CD4-positive, CD25-positive, alpha-beta regulatory T cell (primary cell): ENCODE results near the gene PABPN1L. TPM values are rescaled to one million over a fixed set of nuclear protein-coding genes. Genes with fewer than 3 reads are reported as not detected.

Source experiments
- ATAC-seq, 2 donors: fragments of 150-1000 bp; cut with Tn5 transposase; one replicate each; pipeline ENCODE4 v1.10.0; 2021; ENCODE audit warnings: low read depth in 2 of 2, moderate number of reproducible peaks in 2 of 2, moderate library complexity in 1 of 2
- DNase-seq, 3 donors: peaks; one replicate each; pipeline versions ENCODE4 v3.0.0 to v3.0.0-alpha.2; 2012 to 2022; ENCODE audit warnings: mixed read lengths in 1 of 3
- H3K27ac ChIP-seq: one replicate; pipeline ENCODE4 v1.7.0; 2013; ENCODE audit warnings: mild to moderate bottlenecking, low read length; ENCODE audit not compliant: insufficient read depth, poor library complexity, severe bottlenecking
- H3K27me3 ChIP-seq: one replicate; pipeline ENCODE4 v1.7.0; 2013; ENCODE audit warnings: low read length; ENCODE audit not compliant: control insufficient read depth, insufficient read depth
- H3K36me3 ChIP-seq: one replicate; pipeline ENCODE4 v1.7.0; 2013; ENCODE audit warnings: mild to moderate bottlenecking, low read length, moderate library complexity; ENCODE audit not compliant: control insufficient read depth, insufficient read depth
- H3K4me1 ChIP-seq: 2 replicates; pipeline ENCODE4 v1.7.0; 2013; ENCODE audit warnings: mild to moderate bottlenecking, low read length; ENCODE audit not compliant: insufficient read depth, control insufficient read depth, poor library complexity, severe bottlenecking
- H3K4me3 ChIP-seq: one replicate; pipeline ENCODE4 v1.7.0; 2013; ENCODE audit warnings: low read depth, mild to moderate bottlenecking, low read length, moderate library complexity
- H3K9me3 ChIP-seq, 2 experiments: 1 replicate in 1 of 2; 2 replicates in 1 of 2; pipeline ENCODE4 v1.7.0; 2013; ENCODE audit warnings: low read length in 2 of 2, mild to moderate bottlenecking in 1 of 2, moderate library complexity in 1 of 2; ENCODE audit not compliant: control insufficient read depth in 2 of 2
- H3K27ac Mint-ChIP-seq, 3 donors: one replicate each; pipeline ENCODE4 v1.8.0; 2020 to 2022; ENCODE audit warnings: mild to moderate bottlenecking in 3 of 3, mixed read lengths in 3 of 3, moderate library complexity in 2 of 3
- H3K27me3 Mint-ChIP-seq: one replicate; pipeline ENCODE4 v1.8.0; 2022; ENCODE audit warnings: mild to moderate bottlenecking, mixed read lengths
- H3K36me3 Mint-ChIP-seq: one replicate; pipeline ENCODE4 v1.8.0; 2020; ENCODE audit warnings: mixed read lengths
- H3K4me1 Mint-ChIP-seq, 4 donors: one replicate each; pipeline ENCODE4 v1.8.0; 2020 to 2022; ENCODE audit warnings: mixed read lengths in 4 of 4, mild to moderate bottlenecking in 1 of 4
- H3K4me3 Mint-ChIP-seq, 4 donors: one replicate each; pipeline ENCODE4 v1.8.0; 2020 to 2022; ENCODE audit warnings: mild to moderate bottlenecking in 4 of 4, mixed read lengths in 4 of 4, moderate library complexity in 3 of 4
- H3K9me3 Mint-ChIP-seq, 7 donors: one replicate each; pipeline ENCODE4 v1.8.0; 2020 to 2022; ENCODE audit warnings: mixed read lengths in 7 of 7, mild to moderate bottlenecking in 3 of 7, moderate library complexity in 2 of 7
- polyA plus RNA-seq, 4 donors: library from polyadenylated mRNA; unstranded; fragments of 300-500 nt; fragmentation: Illumina TruSeq; gene quantifications; one replicate each; pipeline ENCODE4 v1.2.3, GENCODE V29; 2021
- total RNA-seq: library from RNA; stranded (reverse); gene quantifications from one replicate; pipeline ENCODE4 v1.2.3, GENCODE V29; 2022

Gene PABPN1L
- total and polyA plus RNA-seq, 5 donors from 2014 or later: not detected

DNA sequence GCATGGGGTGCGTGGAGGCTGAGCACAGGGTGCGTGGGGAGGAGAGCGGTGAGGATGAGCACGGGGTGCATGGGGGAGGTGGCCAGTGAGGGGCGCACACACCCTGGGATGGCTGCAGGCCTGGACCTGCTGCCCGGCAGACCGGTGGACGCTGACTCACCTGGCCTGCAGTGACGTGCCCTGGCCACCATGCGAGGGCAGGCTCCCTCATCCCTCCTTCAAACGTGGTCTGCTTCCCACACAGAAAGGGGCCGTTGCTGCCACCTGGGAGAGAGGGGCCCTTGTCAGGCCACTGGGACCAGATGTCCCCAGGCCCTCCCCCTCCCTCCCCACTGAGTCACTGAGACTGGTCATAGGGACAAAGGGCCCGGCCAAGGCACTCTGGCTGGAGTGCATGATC is 34.6 kb downstream of the PABPN1L start:
- ATAC-seq (no peak), DNase-seq (no peak)
- H3K4me1 Mint-ChIP-seq: no peaks in the 10 kb centered on the region
- no peak overlapping the region for H3K4me3 Mint-ChIP-seq
- no peak overlapping the region for H3K27ac Mint-ChIP-seq
- H3K9me3 Mint-ChIP-seq: no peaks in the 10 kb centered on the region
- no peaks in the 10 kb centered on the region for H3K27me3 Mint-ChIP-seq
- no peaks in the 10 kb centered on the region for H3K4me1 ChIP-seq
- H3K36me3 Mint-ChIP-seq: no peaks in the 10 kb centered on the region
- no peak overlapping the region for H3K4me3 ChIP-seq
- no peaks in the 10 kb centered on the region for H3K36me3 ChIP-seq
- H3K27ac ChIP-seq: no peak overlapping the region
- H3K9me3 ChIP-seq: no peaks in the 10 kb centered on the region
- no peaks in the 10 kb centered on the region for H3K27me3 ChIP-seq

GRCh38 chr16:88830783-88831182 is 35.7 kb downstream of the PABPN1L start:
- no peak overlapping the region for H3K4me3 ChIP-seq
- Mint-ChIP-seq H3K27ac (no peak overlapping the region), H3K4me1 (no peaks in the 10 kb centered on the region), H3K9me3 (no peaks in the 10 kb centered on the region), H3K36me3 (no peaks in the 10 kb centered on the region), H3K27me3 (no peaks in the 10 kb centered on the region), H3K4me3 (no peak overlapping the region)
- ATAC-seq (no peak), DNase-seq (no peak)
- no peaks in the 10 kb centered on the region for H3K9me3 ChIP-seq
- no peaks in the 10 kb centered on the region for H3K4me1 ChIP-seq
- H3K27me3 ChIP-seq: no peaks in the 10 kb centered on the region
- H3K36me3 ChIP-seq: no peaks in the 10 kb centered on the region
- no peak overlapping the region for H3K27ac ChIP-seq

- Mint-ChIP-seq H3K4me1 (no peaks in the 10 kb centered on the region), H3K4me3 (no peak overlapping the region), H3K27me3 (no peaks in the 10 kb centered on the region), H3K9me3 (no peaks in the 10 kb centered on the region), H3K27ac (no peak overlapping the region), H3K36me3 (no peaks in the 10 kb centered on the region)
- H3K9me3 ChIP-seq: no peaks in the 10 kb centered on the region
- no peak overlapping the region for H3K4me3 ChIP-seq
- no peak overlapping the region for H3K27ac ChIP-seq
- H3K27me3 ChIP-seq: no peaks in the 10 kb centered on the region
- no peak for ATAC-seq
- no peaks in the 10 kb centered on the region for H3K4me1 ChIP-seq
- no peaks in the 10 kb centered on the region for H3K36me3 ChIP-seq
- no peak for DNase-seq
Measured at GRCh38 chr16:88830258-88830657, 36.2 kb downstream of the PABPN1L start.

GRCh38 chr16:88828711-88829110 is 37.7 kb downstream of the PABPN1L start:
- Mint-ChIP-seq H3K27ac (no peak overlapping the region), H3K27me3 (no peaks in the 10 kb centered on the region), H3K9me3 (no peaks in the 10 kb centered on the region), H3K4me1 (no peaks in the 10 kb centered on the region), H3K36me3 (no peaks in the 10 kb centered on the region), H3K4me3 (no peak overlapping the region)
- no peaks in the 10 kb centered on the region for H3K9me3 ChIP-seq
- H3K4me3 ChIP-seq: no peak overlapping the region
- ATAC-seq (no peak), DNase-seq (no peak)
- no peaks in the 10 kb centered on the region for H3K27me3 ChIP-seq
- peaks cover 3% of the 10 kb centered on the region for H3K36me3 ChIP-seq
- H3K4me1 ChIP-seq: no peaks in the 10 kb centered on the region
- H3K27ac ChIP-seq: no peak overlapping the region

- H3K36me3 Mint-ChIP-seq: peaks cover 4% of the 10 kb centered on the region
- Histone ChIP-seq H3K27me3 (no peaks in the 10 kb centered on the region), H3K27ac (no peak overlapping the region), H3K9me3 (no peaks in the 10 kb centered on the region), H3K36me3 (peaks cover 4% of the 10 kb centered on the region), H3K4me3 (no peak overlapping the region), H3K4me1 (no peaks in the 10 kb centered on the region)
- DNase-seq (no peak), ATAC-seq (no peak)
- no peak overlapping the region for H3K27ac Mint-ChIP-seq
- H3K4me1 Mint-ChIP-seq: no peaks in the 10 kb centered on the region
- no peaks in the 10 kb centered on the region for H3K9me3 Mint-ChIP-seq
- H3K27me3 Mint-ChIP-seq: no peaks in the 10 kb centered on the region
- H3K4me3 Mint-ChIP-seq: no peak overlapping the region
Measured at GRCh38 chr16:88827727-88828126, 38.7 kb downstream of the PABPN1L start.

DNA sequence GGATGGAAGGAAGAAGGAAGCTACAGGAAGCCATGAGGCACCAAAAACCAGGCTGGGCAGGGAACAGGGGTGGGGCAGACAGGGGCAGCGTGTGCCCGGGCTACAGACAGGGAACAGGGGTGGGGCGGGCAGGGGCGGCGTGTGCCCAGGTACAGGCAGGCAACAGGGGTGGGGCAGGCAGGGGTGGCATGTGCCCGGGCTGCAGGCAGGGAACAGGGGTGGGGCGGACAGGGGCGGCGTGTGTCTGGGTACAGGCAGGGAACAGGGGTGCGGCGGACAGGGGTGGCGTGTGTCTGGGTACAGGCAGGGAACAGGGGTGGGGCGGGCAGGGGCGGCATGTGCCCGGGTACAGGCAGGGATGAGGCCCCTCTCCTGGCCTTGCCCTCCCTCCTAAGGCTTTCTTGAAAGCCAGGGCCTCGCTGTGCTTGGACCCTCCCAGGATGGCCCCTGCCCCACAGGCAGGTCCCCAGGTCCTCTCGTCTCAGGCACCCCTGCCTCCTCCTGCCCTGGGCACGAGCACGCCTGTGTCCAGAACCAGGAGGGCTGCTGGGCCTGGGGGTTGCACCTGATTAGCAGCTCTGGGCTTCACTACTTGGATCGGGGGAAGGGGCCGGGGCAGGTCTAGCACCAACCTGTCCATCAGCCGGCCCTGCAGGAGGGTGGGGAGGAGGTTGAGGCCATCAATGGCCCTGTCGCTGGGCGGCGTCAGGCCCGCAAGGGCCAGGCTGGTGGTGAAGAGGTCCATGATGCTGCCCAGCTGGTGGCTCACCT is 40.2 kb downstream of the PABPN1L start:
- Mint-ChIP-seq H3K27ac (no peak overlapping the region), H3K36me3 (peaks cover 5% of the 10 kb centered on the region), H3K9me3 (no peaks in the 10 kb centered on the region), H3K4me3 (no peak overlapping the region), H3K27me3 (no peaks in the 10 kb centered on the region), H3K4me1 (no peaks in the 10 kb centered on the region)
- H3K4me3 ChIP-seq: no peak overlapping the region
- H3K36me3 ChIP-seq: peaks cover 12% of the 10 kb centered on the region
- no peaks in the 10 kb centered on the region for H3K4me1 ChIP-seq
- DNase-seq: no peak
- ATAC-seq: no peak
- H3K27ac ChIP-seq: no peak overlapping the region
- no peaks in the 10 kb centered on the region for H3K27me3 ChIP-seq
- no peaks in the 10 kb centered on the region for H3K9me3 ChIP-seq

GRCh38 chr16:88825146-88825545 is 41.3 kb downstream of the PABPN1L start:
- no peaks in the 10 kb centered on the region for H3K9me3 ChIP-seq
- DNase-seq: no peak
- Mint-ChIP-seq H3K9me3 (no peaks in the 10 kb centered on the region), H3K4me1 (no peaks in the 10 kb centered on the region), H3K27ac (no peak overlapping the region), H3K27me3 (no peaks in the 10 kb centered on the region), H3K36me3 (peaks cover 5% of the 10 kb centered on the region), H3K4me3 (no peak overlapping the region)
- peaks cover 12% of the 10 kb centered on the region for H3K36me3 ChIP-seq
- H3K4me1 ChIP-seq: no peaks in the 10 kb centered on the region
- ATAC-seq: no peak
- no peak overlapping the region for H3K4me3 ChIP-seq
- H3K27ac ChIP-seq: no peak overlapping the region
- no peaks in the 10 kb centered on the region for H3K27me3 ChIP-seq
